ENCODE measurements around the gene HIP1.
A peak's percentile ranks its signal among the peaks of the same experiment; 100 is the strongest.

The HIP1 gene

DNA sequence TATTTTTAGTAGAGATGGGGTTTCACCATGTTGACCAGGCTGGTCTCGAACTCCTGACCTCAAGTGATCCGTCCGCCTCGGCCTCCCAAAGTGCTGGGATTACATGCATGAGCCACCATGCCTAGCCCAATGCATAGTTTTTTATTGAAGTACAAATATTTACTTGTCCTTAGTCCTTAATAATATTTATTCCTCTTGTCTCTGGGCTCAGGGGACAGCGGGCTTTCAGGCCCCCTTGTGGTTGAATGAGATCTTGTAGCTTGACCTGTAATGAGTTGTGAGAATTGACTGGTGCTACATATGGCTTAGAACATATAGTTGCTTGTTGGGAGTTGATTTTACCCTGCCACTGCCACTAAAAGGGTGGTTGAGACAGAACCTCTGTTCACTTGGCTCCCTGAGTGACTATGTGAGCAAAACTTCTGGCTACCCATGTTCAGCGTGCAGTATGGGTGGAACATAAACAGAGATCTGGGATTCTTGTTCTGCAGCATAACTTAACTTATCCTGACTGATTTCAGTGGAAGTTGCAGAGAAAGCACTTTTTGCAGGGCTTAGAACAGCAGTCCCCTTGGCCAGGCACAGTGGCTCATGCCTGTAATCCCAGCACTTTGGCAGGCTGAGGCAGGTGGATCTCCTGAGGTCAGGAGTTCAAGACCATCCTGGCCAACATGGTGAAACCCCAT is 18.4 kb upstream of the HIP1 start:
- Mint-ChIP-seq H3K27me3 (no peaks in the 10 kb centered on the region), H3K9me3 (no peaks in the 10 kb centered on the region), H3K4me1 (ENCODE audit: low read depth) (no peaks in the 10 kb centered on the region), H3K27ac (no peak overlapping the region), H3K4me3 (no peak overlapping the region), H3K36me3 (ENCODE audit: low read depth) (no peaks in the 10 kb centered on the region)
- DNase-seq: no peak

DNA sequence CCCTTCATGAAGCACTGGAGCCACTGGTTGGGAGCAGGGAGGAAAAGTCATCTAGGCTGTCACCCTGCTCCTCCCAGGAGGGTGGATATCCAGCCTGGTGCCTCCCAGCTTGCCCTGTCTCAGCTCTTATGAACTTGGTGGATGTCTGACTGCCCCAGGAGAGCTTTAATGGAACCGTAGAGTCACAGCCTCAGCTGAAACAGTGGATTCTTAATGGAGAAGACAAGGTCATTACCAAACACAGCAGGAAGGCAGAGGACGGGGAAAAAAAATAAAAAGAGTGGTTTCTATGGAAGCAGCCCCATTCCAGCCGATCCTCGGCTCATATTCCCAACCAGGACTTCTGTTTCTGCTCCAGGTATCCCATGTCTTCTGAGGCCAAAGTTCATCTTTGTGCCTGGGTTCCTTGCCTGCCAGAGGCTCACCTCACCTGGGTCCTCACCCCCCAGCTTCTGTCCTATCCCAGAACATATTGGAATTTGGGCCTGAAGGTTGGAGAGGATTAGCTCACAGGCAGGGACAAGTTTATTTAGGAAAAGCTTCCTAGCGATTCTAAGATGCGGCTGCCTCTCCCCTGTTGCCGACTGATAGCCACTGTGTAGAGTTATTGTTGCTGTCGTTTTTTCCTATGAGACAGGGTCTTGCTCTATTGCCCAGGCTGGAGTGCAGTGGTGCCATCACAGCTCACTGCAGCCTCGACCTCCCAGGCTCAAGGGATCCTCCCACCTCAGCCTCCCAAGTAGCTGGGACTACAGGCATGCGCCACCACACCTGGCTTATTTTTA is 17.7 kb upstream of the HIP1 start:
- no peak overlapping the region for H3K27ac Mint-ChIP-seq
- no peaks in the 10 kb centered on the region for H3K9me3 Mint-ChIP-seq
- H3K36me3 Mint-ChIP-seq (ENCODE audit: low read depth): no peaks in the 10 kb centered on the region
- DNase-seq: no peak
- H3K4me1 Mint-ChIP-seq (ENCODE audit: low read depth): no peaks in the 10 kb centered on the region
- no peak overlapping the region for H3K4me3 Mint-ChIP-seq
- H3K27me3 Mint-ChIP-seq: no peaks in the 10 kb centered on the region

DNA sequence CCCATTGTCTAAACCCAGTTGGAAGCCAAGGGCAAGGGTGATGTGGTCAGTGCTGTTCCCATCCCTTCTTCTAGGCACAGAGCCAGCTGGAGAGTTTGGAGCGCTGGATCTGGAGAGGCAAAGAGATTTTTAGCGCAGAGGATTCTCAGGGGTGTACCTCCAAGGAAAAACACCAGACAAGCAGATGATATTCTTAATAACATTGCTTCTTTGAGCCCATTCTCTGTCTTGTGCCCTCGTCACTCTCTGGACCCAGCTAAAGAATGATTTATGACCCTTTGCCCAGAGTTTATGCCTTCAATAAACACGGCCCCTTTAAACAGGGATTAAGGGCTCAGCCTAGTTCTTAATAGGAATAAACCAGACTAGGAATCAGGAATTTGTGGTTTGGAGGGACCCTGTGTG is 4.7 kb upstream of the HIP1 start:
- Mint-ChIP-seq H3K36me3 (ENCODE audit: low read depth) (peaks cover under 1% of the 10 kb centered on the region), H3K4me3 (no peak overlapping the region), H3K27me3 (peaks cover 4% of the 10 kb centered on the region), H3K9me3 (no peaks in the 10 kb centered on the region), H3K4me1 (ENCODE audit: low read depth) (peaks cover 12% of the 10 kb centered on the region), H3K27ac (no peak overlapping the region)
- no peak for DNase-seq

DNA sequence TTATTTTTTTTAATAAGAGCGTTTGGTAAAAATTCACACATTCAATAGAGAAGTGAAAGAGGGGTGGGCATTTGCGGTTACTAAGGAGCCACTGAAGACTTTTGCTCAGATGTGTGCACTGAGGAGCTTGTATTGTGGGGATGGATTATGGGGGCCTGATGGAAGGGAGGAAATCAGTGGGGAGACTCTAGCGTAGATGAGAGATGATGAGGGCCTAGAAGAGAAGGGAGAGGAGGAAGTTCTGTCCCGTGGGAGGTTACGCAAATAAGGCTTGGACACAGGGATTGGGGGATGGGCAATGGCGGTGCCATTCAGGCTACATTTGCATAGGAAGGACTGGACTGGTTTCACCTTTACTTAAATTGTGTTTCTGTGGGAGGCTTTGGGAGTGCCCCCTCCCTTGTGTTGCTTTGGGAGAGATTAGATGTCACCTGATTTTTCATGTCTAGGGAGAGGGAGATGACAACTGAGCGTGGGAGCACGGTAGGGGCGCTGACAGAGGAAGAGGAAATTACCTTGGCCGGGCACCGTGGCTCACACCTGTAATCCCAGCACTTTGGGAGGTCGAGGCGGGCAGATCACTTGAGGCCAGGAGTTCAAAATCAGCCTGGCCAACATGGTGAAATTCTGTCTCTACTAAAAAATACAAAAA is 2.2 kb upstream of the HIP1 start:
- Mint-ChIP-seq H3K27ac (no peak overlapping the region), H3K4me1 (ENCODE audit: low read depth) (peaks cover 22% of the 10 kb centered on the region), H3K4me3 (no peak overlapping the region), H3K36me3 (ENCODE audit: low read depth) (peaks cover 2% of the 10 kb centered on the region), H3K9me3 (no peaks in the 10 kb centered on the region), H3K27me3 (peaks cover 4% of the 10 kb centered on the region)
- no peak for DNase-seq

DNA sequence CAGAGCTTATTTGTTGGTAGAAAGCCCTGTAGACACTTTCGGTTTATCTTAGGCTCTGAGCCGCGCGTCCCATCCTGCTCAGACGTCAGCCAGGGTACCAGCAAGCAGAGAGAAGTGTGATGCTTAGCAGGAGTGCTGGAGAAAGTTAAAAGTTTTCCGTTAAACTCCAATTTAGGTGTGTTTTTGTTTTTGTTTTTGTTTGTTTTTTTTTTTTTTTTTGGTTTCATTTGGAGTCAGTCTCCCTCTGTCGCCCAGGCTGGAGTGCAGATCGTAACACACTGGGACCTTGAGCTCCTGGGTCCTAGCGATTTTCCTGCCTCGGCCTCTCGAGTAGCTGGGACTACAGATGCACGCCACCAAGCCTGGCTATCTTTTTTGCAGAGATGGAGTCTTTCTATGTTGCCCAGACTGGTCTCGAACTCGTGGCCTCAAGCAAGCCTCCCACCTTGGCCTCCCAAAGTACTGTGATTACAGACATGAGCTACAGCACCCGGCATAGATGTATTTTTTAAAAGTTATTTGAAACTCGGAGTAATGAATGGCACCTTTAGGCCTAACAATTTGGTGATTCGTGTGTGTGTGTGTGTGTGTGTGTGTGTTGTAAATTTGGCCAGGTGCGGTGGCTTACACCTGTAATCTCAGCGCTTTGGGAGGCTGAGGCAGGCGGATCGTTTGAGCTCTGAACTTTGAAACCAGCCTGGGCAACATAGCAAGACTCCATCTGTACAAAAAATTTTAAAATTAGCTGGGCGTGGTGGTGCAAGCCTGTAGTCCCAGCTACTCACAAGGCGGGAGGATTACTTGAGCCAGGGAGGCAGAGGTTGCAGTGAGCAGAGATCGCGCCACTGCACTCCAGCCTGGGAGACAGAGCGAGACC is 1.3 kb upstream of the HIP1 start:
- DNase-seq: no peak
- Mint-ChIP-seq H3K36me3 (ENCODE audit: low read depth) (peaks cover 2% of the 10 kb centered on the region), H3K4me1 (ENCODE audit: low read depth) (peaks cover 22% of the 10 kb centered on the region), H3K27me3 (peaks cover 4% of the 10 kb centered on the region), H3K9me3 (no peaks in the 10 kb centered on the region), H3K4me3 (peak overlapping the region; percentile 88), H3K27ac (peak overlapping the region; percentile 93)

DNA sequence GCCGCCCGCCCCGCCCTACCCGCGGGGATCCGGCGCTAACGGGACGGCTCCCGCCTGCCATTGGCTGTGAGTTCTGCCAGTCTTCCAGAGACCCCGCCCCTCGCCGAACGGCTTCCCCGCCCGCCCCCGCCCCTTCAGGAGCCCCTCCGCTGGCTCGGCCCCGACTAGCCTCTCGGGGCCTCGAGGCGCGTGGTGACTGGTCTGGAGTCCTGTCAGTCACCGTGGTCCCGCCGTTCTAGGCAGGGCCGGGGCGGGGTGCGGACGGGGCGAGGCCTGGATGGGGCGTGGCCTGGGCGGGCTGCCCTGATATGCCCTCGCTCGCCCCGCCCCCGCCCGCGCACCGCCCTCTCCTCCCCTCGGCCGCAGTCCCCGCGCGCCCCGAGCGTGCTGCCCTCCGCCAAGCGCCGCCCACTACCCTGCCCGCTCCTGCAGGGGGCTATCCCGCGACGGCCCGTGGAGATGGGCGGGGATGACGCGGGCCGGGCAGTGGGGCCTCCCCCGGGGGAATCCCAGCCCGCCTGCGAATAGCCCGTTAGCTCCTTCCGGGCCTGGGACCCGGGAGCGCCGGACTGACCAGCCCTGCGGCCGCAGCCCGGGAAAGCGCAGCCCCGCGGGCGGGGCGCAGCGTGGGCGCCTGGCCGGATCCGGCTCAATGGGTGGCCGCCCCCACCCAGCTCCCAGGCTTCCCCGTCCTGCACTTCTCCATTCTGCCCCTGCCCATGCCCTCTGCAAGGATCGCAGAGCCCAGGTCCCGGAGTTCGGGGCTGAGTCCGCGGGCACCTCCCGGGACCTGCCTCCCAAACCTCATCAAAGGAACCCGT is 444 bp upstream of the HIP1 start:
- H3K27ac Mint-ChIP-seq: peak overlapping the region; percentile 93
- peaks cover 2% of the 10 kb centered on the region for H3K36me3 Mint-ChIP-seq (ENCODE audit: low read depth)
- H3K4me3 Mint-ChIP-seq: peak overlapping the region; percentile 88
- peaks cover 22% of the 10 kb centered on the region for H3K4me1 Mint-ChIP-seq (ENCODE audit: low read depth)
- no peaks in the 10 kb centered on the region for H3K9me3 Mint-ChIP-seq
- peaks cover 4% of the 10 kb centered on the region for H3K27me3 Mint-ChIP-seq
- DNase-seq: peak; percentile 99

DNA sequence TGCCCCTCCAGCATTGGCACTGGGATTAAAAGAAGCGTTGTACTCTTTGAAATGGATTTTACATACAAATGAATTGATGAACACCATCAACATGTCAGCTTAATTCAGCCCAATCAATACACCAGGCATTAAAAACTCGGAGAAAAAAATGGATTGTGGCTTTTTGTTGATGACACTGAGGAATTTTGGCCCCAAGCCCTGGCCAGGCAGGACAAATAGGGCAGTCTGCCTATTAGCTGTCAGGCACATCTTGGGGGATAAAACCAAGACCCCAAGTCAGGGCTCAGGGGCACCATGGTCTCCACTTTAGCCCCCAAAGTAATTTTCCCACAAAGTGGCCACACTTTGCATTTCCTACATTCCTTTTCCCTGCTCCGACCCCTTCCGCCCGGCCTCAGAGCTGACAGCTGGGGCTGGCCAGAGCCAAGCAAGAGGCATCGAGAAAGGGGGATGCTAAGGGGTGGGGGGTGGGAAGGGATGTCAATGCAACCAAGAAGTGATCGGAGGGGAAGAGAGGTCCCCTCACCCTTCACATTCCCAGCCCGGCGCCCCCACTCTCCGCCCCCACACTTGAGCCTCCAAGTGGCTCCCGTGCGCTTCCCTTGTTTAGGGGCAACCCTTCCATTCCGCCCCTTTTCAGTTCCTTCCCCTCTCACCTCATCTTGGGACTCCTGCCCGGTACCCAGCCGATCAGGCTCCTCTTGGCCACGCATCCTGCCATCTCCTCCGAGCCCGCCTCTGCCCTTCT is 711 bp downstream of the HIP1 start:
- no peak for DNase-seq
- Mint-ChIP-seq H3K4me1 (ENCODE audit: low read depth) (peaks cover 22% of the 10 kb centered on the region), H3K9me3 (no peaks in the 10 kb centered on the region), H3K4me3 (peak overlapping the region; percentile 85), H3K27me3 (peaks cover 4% of the 10 kb centered on the region), H3K36me3 (ENCODE audit: low read depth) (peaks cover 2% of the 10 kb centered on the region), H3K27ac (peak overlapping the region; percentile 74)

DNA sequence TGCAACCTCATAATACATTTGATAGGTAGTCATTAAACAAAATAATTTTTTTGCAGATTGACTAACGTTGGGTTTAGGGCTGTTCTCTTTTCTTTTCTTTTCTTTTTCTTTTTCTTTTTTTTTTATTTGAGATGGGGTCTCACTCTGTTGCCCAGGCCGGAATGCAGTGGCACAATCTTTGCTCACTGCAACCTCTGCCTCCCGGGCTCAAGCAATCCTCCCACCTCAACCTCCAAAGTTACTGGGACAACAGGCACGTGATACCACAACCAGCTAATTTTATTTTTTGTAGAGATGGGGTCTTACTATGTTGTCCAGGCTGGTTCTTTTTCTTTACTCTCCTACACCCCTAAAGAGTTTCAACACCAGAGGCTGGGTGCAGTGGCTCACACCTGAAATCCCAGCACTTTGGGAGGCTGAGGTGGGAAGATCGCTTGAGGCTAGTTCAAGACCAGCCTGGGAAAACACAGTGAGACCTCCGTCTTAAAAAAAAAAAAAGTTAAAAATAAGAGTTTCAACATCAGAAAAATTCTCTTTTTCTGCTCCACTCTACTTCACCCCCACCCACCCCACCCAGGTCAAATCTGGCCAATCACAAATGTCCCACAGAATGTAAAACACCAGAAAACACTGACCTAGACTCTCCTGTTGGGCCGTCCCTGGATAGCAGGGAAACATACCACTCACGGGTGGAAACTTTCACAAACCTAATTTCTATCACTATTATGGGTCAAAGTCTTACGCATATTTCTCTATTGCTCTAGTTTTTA is 3.0 kb downstream of the HIP1 start:
- Mint-ChIP-seq H3K36me3 (ENCODE audit: low read depth) (peaks cover 2% of the 10 kb centered on the region), H3K9me3 (no peaks in the 10 kb centered on the region), H3K27ac (no peak overlapping the region), H3K4me3 (no peak overlapping the region), H3K4me1 (ENCODE audit: low read depth) (peaks cover 18% of the 10 kb centered on the region), H3K27me3 (peaks cover under 1% of the 10 kb centered on the region)
- no peak for DNase-seq

DNA sequence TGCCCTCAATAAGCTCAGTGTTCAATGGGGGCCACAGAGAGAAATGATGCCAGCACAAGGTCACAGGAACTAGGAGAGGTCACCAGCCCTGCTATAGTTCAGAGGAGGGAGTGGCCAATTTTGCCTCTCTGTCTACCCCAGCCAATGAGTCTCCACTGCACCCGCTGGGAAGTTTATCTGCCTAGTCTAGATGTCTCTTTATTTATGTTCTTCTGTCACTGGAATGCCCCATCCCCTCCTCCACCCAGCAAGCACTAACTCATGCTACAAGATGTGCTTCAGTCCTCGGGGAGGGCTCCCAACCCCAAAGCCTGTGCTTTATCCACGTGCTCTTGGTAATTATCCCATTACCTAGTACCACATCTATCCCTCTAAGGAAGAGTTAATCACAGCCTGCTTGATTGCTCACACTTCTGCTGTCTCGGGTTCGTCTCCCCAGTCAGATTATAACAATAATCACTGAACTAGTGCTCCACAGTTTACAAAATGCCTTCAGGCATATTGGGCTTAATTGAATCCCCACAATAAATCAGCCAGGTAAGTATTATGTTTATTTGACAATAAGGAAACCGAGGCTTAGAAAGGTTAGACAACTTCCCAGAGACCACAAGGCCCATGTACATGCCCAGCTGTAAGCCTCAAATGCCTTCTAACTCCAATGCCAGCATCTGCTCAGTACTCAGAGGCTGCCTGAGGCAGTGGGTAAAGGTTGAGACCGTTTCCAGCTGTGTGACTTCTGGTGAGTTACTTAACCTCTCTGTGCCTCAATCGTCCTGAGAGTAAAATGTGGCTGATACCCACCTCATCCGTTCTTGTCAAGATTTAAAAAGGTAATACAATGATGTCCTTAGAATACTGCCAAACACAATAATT is 3.9 kb downstream of the HIP1 start:
- H3K4me3 Mint-ChIP-seq: no peak overlapping the region
- no peaks in the 10 kb centered on the region for H3K27me3 Mint-ChIP-seq
- peaks cover 17% of the 10 kb centered on the region for H3K4me1 Mint-ChIP-seq (ENCODE audit: low read depth)
- DNase-seq: no peak
- no peaks in the 10 kb centered on the region for H3K9me3 Mint-ChIP-seq
- no peak overlapping the region for H3K27ac Mint-ChIP-seq
- H3K36me3 Mint-ChIP-seq (ENCODE audit: low read depth): peaks cover 2% of the 10 kb centered on the region

DNA sequence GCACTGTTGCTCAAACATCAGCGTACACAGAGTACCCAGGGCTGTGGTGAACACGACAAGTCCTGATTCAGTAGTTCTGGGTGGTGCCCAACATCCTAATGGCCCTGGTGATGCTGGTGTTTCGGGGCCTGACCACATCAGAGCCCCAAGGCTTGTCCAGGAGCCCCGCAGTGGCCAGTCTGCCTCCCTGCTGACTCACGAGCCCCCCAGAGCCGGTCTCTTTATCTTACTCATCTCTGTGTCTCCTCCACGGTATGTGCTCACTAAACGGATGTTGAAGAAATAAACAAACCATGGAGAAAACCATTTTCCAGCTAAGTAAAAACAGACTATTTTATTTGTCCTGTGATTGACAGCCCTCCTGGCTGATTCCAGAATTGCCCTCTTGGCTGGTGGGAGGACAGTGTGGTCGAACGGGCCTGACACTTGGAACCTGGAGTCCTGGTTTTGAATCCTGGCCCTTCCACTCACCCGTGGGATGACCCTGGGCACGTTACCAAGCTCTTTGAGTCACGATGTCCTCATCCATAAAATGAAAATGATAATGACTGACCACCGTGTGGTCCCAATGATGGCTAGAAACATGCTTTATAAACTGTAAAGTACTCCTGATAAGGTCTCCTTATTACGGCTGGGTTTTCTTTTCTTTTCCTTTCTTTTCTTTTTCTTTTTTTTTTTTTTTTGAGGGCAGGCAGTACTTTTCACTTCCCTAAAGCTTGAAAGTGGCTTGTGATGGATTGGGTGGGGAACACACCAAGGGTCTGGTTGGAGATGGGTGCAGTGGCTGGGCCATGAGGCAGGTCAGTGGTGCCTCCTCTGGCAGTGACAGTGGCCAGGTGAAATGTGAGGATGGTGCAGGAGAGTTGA is 5.7 kb downstream of the HIP1 start:
- H3K4me3 Mint-ChIP-seq: no peak overlapping the region
- no peaks in the 10 kb centered on the region for H3K27me3 Mint-ChIP-seq
- DNase-seq: no peak
- no peaks in the 10 kb centered on the region for H3K36me3 Mint-ChIP-seq (ENCODE audit: low read depth)
- no peaks in the 10 kb centered on the region for H3K9me3 Mint-ChIP-seq
- H3K27ac Mint-ChIP-seq: no peak overlapping the region
- H3K4me1 Mint-ChIP-seq (ENCODE audit: low read depth): peaks cover 19% of the 10 kb centered on the region

DNA sequence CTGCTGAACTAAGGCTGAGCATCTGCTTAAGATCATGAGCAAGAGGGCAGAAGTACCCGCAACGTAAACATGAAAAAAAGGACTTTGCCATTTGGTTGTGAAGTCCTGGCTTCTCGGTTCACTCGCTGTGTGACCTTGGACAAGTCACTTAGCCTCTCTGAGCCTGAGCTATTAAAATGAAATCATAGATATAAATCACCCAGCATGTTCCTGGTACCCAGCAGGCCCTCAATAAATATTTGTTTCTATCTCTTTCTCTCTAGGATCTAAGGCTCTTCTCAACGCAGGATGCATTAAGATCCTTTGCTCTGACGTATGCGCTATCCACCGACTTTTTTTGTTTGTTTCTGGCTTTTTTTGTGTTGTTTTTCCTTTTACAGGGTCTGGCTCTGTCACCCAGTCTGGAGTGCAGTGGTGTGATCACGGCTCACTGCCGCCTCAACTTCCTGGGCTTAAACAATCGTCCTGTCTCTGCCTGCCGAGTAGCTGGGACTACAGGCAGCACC is 6.7 kb downstream of the HIP1 start:
- Mint-ChIP-seq H3K9me3 (no peaks in the 10 kb centered on the region), H3K4me3 (no peak overlapping the region), H3K4me1 (ENCODE audit: low read depth) (peaks cover 18% of the 10 kb centered on the region), H3K27me3 (no peaks in the 10 kb centered on the region), H3K36me3 (ENCODE audit: low read depth) (no peaks in the 10 kb centered on the region), H3K27ac (no peak overlapping the region)
- no peak for DNase-seq
